ENCODE measurements around the gene CCDC15.

DNA sequence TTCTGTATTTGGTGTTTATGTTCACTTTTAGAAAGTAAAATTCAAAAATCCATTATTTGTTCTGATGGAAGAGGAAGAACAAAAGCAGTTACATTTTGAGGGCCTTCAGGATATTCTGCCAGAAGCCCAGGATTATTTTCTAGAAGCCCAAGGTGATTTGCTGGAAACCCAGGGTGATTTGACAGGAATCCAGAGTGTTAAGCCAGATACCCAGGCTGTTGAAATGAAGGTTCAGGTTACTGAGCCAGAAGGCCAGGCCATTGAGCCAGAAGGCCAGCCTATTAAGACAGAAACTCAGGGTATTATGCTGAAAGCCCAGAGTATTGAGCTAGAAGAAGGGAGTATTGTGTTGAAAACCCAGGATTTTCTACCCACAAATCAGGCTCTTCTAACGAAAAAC, 33.1 kb downstream of the CCDC15 start:
- TF ChIP-seq, protein P1, sequence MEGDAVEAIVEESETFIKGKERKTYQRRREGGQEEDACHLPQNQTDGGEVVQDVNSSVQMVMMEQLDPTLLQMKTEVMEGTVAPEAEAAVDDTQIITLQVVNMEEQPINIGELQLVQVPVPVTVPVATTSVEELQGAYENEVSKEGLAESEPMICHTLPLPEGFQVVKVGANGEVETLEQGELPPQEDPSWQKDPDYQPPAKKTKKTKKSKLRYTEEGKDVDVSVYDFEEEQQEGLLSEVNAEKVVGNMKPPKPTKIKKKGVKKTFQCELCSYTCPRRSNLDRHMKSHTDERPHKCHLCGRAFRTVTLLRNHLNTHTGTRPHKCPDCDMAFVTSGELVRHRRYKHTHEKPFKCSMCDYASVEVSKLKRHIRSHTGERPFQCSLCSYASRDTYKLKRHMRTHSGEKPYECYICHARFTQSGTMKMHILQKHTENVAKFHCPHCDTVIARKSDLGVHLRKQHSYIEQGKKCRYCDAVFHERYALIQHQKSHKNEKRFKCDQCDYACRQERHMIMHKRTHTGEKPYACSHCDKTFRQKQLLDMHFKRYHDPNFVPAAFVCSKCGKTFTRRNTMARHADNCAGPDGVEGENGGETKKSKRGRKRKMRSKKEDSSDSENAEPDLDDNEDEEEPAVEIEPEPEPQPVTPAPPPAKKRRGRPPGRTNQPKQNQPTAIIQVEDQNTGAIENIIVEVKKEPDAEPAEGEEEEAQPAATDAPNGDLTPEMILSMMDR (IDR thresholded peaks at IDR 0.05), result no peak
- no peak for TF ChIP-seq POLR2A (IDR thresholded peaks at IDR 0.05; ENCODE audit: low read length)
- TF ChIP-seq, protein P2, sequence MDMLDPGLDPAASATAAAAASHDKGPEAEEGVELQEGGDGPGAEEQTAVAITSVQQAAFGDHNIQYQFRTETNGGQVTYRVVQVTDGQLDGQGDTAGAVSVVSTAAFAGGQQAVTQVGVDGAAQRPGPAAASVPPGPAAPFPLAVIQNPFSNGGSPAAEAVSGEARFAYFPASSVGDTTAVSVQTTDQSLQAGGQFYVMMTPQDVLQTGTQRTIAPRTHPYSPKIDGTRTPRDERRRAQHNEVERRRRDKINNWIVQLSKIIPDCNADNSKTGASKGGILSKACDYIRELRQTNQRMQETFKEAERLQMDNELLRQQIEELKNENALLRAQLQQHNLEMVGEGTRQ (IDR thresholded peaks at IDR 0.05), result no peak
- TF ChIP-seq, protein P3, sequence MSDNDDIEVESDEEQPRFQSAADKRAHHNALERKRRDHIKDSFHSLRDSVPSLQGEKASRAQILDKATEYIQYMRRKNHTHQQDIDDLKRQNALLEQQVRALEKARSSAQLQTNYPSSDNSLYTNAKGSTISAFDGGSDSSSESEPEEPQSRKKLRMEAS (IDR thresholded peaks at IDR 0.05), result no peak
- no peak for TF ChIP-seq JUNB (IDR thresholded peaks at IDR 0.05)
- no peak for TF ChIP-seq SMC3 (IDR thresholded peaks at IDR 0.05)
- TF ChIP-seq GATA3 (IDR thresholded peaks at IDR 0.05; ENCODE audit: borderline replicate concordance), result no peak
- no peak for TF ChIP-seq BHLHE40 (IDR thresholded peaks at IDR 0.05; ENCODE audit: low read depth, low read length)
